HL-60 (cell line): ENCODE measurements around the gene DNAH7.

Experiments
- CTCF ChIP-seq: IDR thresholded peaks from one replicate; pipeline ENCODE4 v1.5.1; 2011; ENCODE audit warnings: low read length, control low read depth, inconsistent platforms; ENCODE audit not compliant: insufficient read depth
- POLR2AphosphoS5 ChIP-seq: IDR thresholded peaks from 2 replicates; pipeline ENCODE4 v1.6.1; 2012; ENCODE audit warnings: low read depth

DNA sequence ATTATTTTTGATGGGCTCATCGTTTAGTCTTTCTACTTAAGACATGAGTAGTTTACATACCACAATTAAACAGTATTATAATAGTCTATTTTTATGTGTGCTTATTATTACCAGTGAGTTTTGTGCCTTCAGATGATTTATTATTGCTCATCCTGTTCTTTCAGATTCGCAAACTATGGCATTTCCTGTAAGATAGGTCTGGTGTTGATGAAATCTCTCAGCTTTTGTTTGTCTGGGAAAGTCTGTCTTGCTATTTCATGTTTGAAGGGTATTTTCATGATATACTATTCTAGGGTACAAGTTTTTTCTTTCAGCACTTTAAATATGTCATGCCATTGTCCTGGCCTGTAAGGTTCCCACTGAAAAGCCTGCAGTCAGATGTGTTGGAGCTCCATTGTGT is 101.3 kb downstream of the DNAH7 start:
- TF ChIP-seq CTCF (no peak), POLR2AphosphoS5 (no peak)
